HG03039 (cell line): ENCODE data around the gene NECTIN3.

Experiments
- ATAC-seq: cut with Tn5 transposase; IDR thresholded peaks from one replicate; pipeline ENCODE4 v1.9.1; 2021; ENCODE audit warnings: mild to moderate bottlenecking, moderate library complexity; ENCODE audit not compliant: unreplicated experiment

Gene NECTIN3

GRCh38 chr3:111071257-111072030 lies at the start of gene NECTIN3:
Gene NECTIN3 (plus strand): TSS chr3:111071816. CDS start chr3:111072018, 202 bp downstream.
- ATAC-seq: peak; percentile 66

GRCh38 chr3:111027868-111028267 lies 43.7 kb upstream of the NECTIN3 start:
- ATAC-seq: no peak

GRCh38 chr3:111031538-111031937 lies 40.1 kb upstream of the NECTIN3 start:
- ATAC-seq: no peak

- no peak for ATAC-seq
These were observed 38.9 kb upstream of the NECTIN3 start for GRCh38 chr3:111032677-111033076.

GRCh38 chr3:111033470-111034050 lies 38.1 kb upstream of the NECTIN3 start:
- no peak for ATAC-seq

GRCh38 chr3:111035316-111035715 lies 36.3 kb upstream of the NECTIN3 start:
- no peak for ATAC-seq

- ATAC-seq: no peak
These were observed 35.7 kb upstream of the NECTIN3 start for GRCh38 chr3:111035902-111036301.

GRCh38 chr3:111040959-111041358 lies 30.7 kb upstream of the NECTIN3 start:
- ATAC-seq: no peak

GRCh38 chr3:111045564-111045963 lies 26.1 kb upstream of the NECTIN3 start:
- no peak for ATAC-seq

- no peak for ATAC-seq
These were observed 24.6 kb upstream of the NECTIN3 start for GRCh38 chr3:111047042-111047441.

GRCh38 chr3:111047812-111048435 lies 23.7 kb upstream of the NECTIN3 start:
- no peak for ATAC-seq

- no peak for ATAC-seq
These were observed 20.3 kb upstream of the NECTIN3 start for GRCh38 chr3:111051354-111051753.

GRCh38 chr3:111068574-111068973 lies 3.0 kb upstream of the NECTIN3 start:
- ATAC-seq: no peak

GRCh38 chr3:111069974-111070771 lies 1.4 kb upstream of the NECTIN3 start:
- no peak for ATAC-seq

- no peak for ATAC-seq
These were observed 802 bp upstream of the NECTIN3 start for GRCh38 chr3:111070772-111071256.

- ATAC-seq: peak; percentile 24
These were observed 660 bp downstream of the NECTIN3 start for GRCh38 chr3:111072031-111072921.

GRCh38 chr3:111073218-111073617 lies 1.6 kb downstream of the NECTIN3 start:
- no peak for ATAC-seq

- no peak for ATAC-seq
These were observed 5.1 kb downstream of the NECTIN3 start for GRCh38 chr3:111076732-111077131.

GRCh38 chr3:111077369-111077768 lies 5.8 kb downstream of the NECTIN3 start:
- no peak for ATAC-seq

- ATAC-seq: no peak
These were observed 8.8 kb downstream of the NECTIN3 start for GRCh38 chr3:111080413-111080812.
